ENCODE data around the gene GRIK3. TPM values are rescaled to one million over a fixed set of nuclear protein-coding genes. Genes with fewer than 3 reads are reported as not detected.

Gene GRIK3
- total RNA-seq, 2 donors from 2014 or later, result 0.30 to 0.55 TPM

- no peaks in the 10 kb centered on the region for H3K27me3 ChIP-seq
- TF ChIP-seq CTCF (IDR thresholded peaks at IDR 0.05), result no peak
Measured at GRCh38 chr1:36775716-36776115, 258.6 kb downstream of the GRIK3 start.

GRCh38 chr1:36773827-36774541 is 260.3 kb downstream of the GRIK3 start:
- no peaks in the 10 kb centered on the region for H3K27me3 ChIP-seq
- no peak overlapping the region for H3K4me3 ChIP-seq
- no peak overlapping the region for H3K27ac ChIP-seq
- no peaks in the 10 kb centered on the region for H3K36me3 ChIP-seq
- H3K9me3 ChIP-seq, result no peaks in the 10 kb centered on the region
- H3K4me1 ChIP-seq, result no peaks in the 10 kb centered on the region
- no peak for DNase-seq (ENCODE audit: low spot score)
- TF ChIP-seq CTCF (IDR thresholded peaks at IDR 0.05), result no peak

More at GRCh38 chr1:36775716-36776115, 258.6 kb downstream of the GRIK3 start:
- Histone ChIP-seq H3K4me1 (no peaks in the 10 kb centered on the region), H3K36me3 (no peaks in the 10 kb centered on the region), H3K9me3 (no peaks in the 10 kb centered on the region), H3K4me3 (no peak overlapping the region), H3K27ac (no peak overlapping the region)
- no peak for DNase-seq (ENCODE audit: low spot score)

GRCh38 chr1:36772647-36773495 is 261.4 kb downstream of the GRIK3 start:
- no peak for DNase-seq (ENCODE audit: low spot score)
- Histone ChIP-seq H3K4me3 (no peak overlapping the region), H3K4me1 (no peaks in the 10 kb centered on the region), H3K36me3 (no peaks in the 10 kb centered on the region), H3K9me3 (no peaks in the 10 kb centered on the region), H3K27ac (no peak overlapping the region), H3K27me3 (no peaks in the 10 kb centered on the region)
- no peak for TF ChIP-seq CTCF (IDR thresholded peaks at IDR 0.05)

GRCh38 chr1:36771660-36772284 is 262.5 kb downstream of the GRIK3 start:
- Histone ChIP-seq H3K27me3 (no peaks in the 10 kb centered on the region), H3K27ac (no peak overlapping the region), H3K36me3 (no peaks in the 10 kb centered on the region), H3K4me3 (no peak overlapping the region), H3K9me3 (no peaks in the 10 kb centered on the region), H3K4me1 (no peaks in the 10 kb centered on the region)
- no peak for DNase-seq (ENCODE audit: low spot score)
- TF ChIP-seq CTCF (IDR thresholded peaks at IDR 0.05), result no peak

GRCh38 chr1:36771240-36771639 is 263.1 kb downstream of the GRIK3 start:
- H3K27me3 ChIP-seq, result no peaks in the 10 kb centered on the region
- no peak for TF ChIP-seq CTCF (IDR thresholded peaks at IDR 0.05)
- no peaks in the 10 kb centered on the region for H3K36me3 ChIP-seq
- no peak overlapping the region for H3K27ac ChIP-seq
- no peaks in the 10 kb centered on the region for H3K4me1 ChIP-seq
- no peaks in the 10 kb centered on the region for H3K9me3 ChIP-seq
- DNase-seq (ENCODE audit: low spot score), result no peak
- H3K4me3 ChIP-seq, result no peak overlapping the region
